Measurements from ENCODE around the gene RPS6KA1. TPM values are rescaled to one million over a fixed set of nuclear protein-coding genes. Genes with fewer than 3 reads are reported as not detected.

The RPS6KA1 gene
- polyA plus RNA-seq, 1 experiment: 3.2 TPM

- no peak for DNase-seq (ENCODE audit: low read depth)
- Histone ChIP-seq H3K4me3 (ENCODE audit: low read depth, low read length) (no peak overlapping the region), H3K36me3 (ENCODE audit: control insufficient read depth, insufficient read depth, low read length) (no peaks in the 10 kb centered on the region), H3K27me3 (ENCODE audit: control insufficient read depth, insufficient read depth, low read length) (peaks cover 14% of the 10 kb centered on the region)
- POLR2A ChIA-PET: no interaction called here
- TF ChIP-seq CTCF (IDR thresholded peaks at IDR 0.05; ENCODE audit: insufficient read depth, low read depth, low read length): no peak
- CTCF ChIA-PET: interaction anchor here (1.8 kb wide), 1 partner anchor 17 kb away, joined by 6 read pairs; no protein-coding TSS in a partner anchor
Measured at GRCh38 chr1:26516987-26517765, 12.4 kb upstream of the RPS6KA1 start.

GRCh38 chr1:26517766-26518049 lies 11.9 kb upstream of the RPS6KA1 start:
- no peak overlapping the region for H3K4me3 ChIP-seq (ENCODE audit: low read depth, low read length)
- H3K36me3 ChIP-seq (ENCODE audit: control insufficient read depth, insufficient read depth, low read length): no peaks in the 10 kb centered on the region
- CTCF ChIA-PET: interaction anchor here (1.1 to 1.8 kb wide), 2 partner anchors 10 to 17 kb away, joined by 6 read pairs; no protein-coding TSS in a partner anchor
- no peak for DNase-seq (ENCODE audit: low read depth)
- H3K27me3 ChIP-seq (ENCODE audit: control insufficient read depth, insufficient read depth, low read length): peaks cover 14% of the 10 kb centered on the region
- no peak for TF ChIP-seq CTCF (IDR thresholded peaks at IDR 0.05; ENCODE audit: insufficient read depth, low read depth, low read length)
- POLR2A ChIA-PET: interaction anchor here (0.6 kb wide), 1 partner anchor 620 kb away, joined by 3 read pairs; no protein-coding TSS in a partner anchor

GRCh38 chr1:26518355-26518754 lies 11.2 kb upstream of the RPS6KA1 start:
- Histone ChIP-seq H3K4me3 (ENCODE audit: low read depth, low read length) (no peak overlapping the region), H3K36me3 (ENCODE audit: control insufficient read depth, insufficient read depth, low read length) (no peaks in the 10 kb centered on the region), H3K27me3 (ENCODE audit: control insufficient read depth, insufficient read depth, low read length) (peaks cover 14% of the 10 kb centered on the region)
- ChIA-PET POLR2A (interaction anchor here (0.6 kb wide), 1 partner anchor 620 kb away, joined by 3 read pairs; no protein-coding TSS in a partner anchor), CTCF (interaction anchor here (1.1 kb wide), 1 partner anchor 9 kb away, joined by 6 read pairs; no protein-coding TSS in a partner anchor)
- DNase-seq (ENCODE audit: low read depth): no peak
- TF ChIP-seq CTCF (IDR thresholded peaks at IDR 0.05; ENCODE audit: insufficient read depth, low read depth, low read length): no peak

GRCh38 chr1:26520339-26520738 lies 9.2 kb upstream of the RPS6KA1 start:
- ChIA-PET POLR2A (no interaction called here), CTCF (interaction anchor here (1.5 kb wide), 1 partner anchor 20 kb away, joined by 4 read pairs; no protein-coding TSS in a partner anchor)
- H3K36me3 ChIP-seq (ENCODE audit: control insufficient read depth, insufficient read depth, low read length): no peaks in the 10 kb centered on the region
- H3K27me3 ChIP-seq (ENCODE audit: control insufficient read depth, insufficient read depth, low read length): peaks cover 14% of the 10 kb centered on the region
- H3K4me3 ChIP-seq (ENCODE audit: low read depth, low read length): no peak overlapping the region
- DNase-seq (ENCODE audit: low read depth): no peak
- TF ChIP-seq CTCF (IDR thresholded peaks at IDR 0.05; ENCODE audit: insufficient read depth, low read depth, low read length): no peak

GRCh38 chr1:26521669-26522030 lies 7.9 kb upstream of the RPS6KA1 start:
- CTCF ChIA-PET: interaction anchor here (0.9 to 1.5 kb wide), 3 partner anchors 21 to 30 kb away, joined by 3 to 4 read pairs (median 3); no protein-coding TSS in a partner anchor
- no peak for TF ChIP-seq CTCF (IDR thresholded peaks at IDR 0.05; ENCODE audit: insufficient read depth, low read depth, low read length)
- Histone ChIP-seq H3K4me3 (ENCODE audit: low read depth, low read length) (no peak overlapping the region), H3K36me3 (ENCODE audit: control insufficient read depth, insufficient read depth, low read length) (no peaks in the 10 kb centered on the region), H3K27me3 (ENCODE audit: control insufficient read depth, insufficient read depth, low read length) (peaks cover 14% of the 10 kb centered on the region)
- no peak for DNase-seq (ENCODE audit: low read depth)
- POLR2A ChIA-PET: no interaction called here
